NCI-H1417 (cell line): Measurements from ENCODE around the gene RNF112.

Experiments
- DNase-seq, 3 experiments: peaks; one replicate each; lab custom pipeline; 2025; lab: John Stamatoyannopoulos, UW

Gene RNF112

GRCh38 chr17:19374136-19374535, 36.9 kb upstream of the RNF112 start:
- DNase-seq = no peak

DNA sequence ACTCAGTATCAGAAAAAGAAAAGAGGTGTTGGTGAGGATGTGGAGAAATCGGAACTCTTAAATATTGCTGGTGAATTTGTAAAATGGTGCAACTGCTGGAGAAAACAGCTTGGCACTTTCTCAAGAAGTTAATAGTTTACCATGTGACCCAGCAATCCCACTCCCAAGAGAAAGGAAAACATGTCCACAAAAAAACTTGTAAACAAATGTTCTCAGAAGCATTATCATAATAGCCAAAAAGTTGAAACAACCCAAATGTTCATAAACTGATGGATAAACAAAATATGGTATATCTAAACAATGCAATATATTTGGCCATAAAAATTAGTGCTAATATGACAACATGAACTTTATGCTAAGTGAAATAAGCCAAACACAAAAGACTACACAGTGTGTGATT, 35.3 kb upstream of the RNF112 start:
- no peak for DNase-seq

- DNase-seq = peak; percentile 4 to 33 (median 4)
Observed at GRCh38 chr17:19376811-19377210, 34.2 kb upstream of the RNF112 start.

DNA sequence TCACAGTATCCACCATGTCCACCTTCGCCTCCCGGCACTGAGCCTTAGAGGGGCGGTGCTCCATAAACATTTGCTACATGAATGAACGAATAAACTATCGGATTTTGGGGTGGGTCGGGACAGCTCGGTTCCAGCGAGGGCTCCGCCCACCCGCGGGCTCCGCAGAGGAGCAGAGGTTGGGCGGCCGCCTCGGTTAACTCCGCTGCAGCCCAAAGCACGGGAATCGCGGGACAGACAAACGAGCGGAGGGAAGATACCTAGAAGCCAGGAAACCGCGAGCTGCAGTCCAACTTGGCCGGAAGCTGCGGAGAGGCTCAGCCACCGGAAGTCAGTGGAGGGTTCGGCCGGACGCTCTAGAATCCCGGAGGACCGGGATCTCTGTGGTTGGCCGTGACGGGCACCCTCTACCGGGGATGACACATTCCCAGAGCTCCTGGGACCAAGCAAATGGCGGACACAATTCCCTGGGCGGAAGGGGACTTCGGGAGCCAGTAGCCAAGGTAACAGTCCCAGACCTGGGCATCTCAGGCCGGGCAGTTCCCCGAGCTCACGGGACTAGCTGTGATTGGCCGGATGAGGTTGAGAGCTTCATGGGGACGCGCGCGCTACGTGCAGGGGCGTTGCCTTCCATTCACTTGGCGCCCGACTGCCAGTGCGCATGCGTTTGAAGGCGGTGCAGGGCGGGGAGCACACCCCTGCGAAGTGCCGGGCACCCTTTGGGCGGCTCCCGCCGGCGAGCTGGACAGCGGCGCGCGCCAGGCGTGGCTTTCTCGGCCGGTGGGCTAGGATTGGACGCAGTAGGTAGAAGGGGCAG, 33.2 kb upstream of the RNF112 start:
- DNase-seq = peak; percentile 93 to 97 (median 96)

- no peak for DNase-seq
Observed at GRCh38 chr17:19378416-19379360, 32.3 kb upstream of the RNF112 start, which contains the start of gene MAPK7. Gene MAPK7, plus strand, starts transcription at chr17:19378498. Its CDS starts 403 bp downstream, at chr17:19378901.

- DNase-seq = no peak
Observed at GRCh38 chr17:19379361-19380065, 31.5 kb upstream of the RNF112 start.

- no peak for DNase-seq
Observed at GRCh38 chr17:19380481-19381301, 30.3 kb upstream of the RNF112 start.

DNA sequence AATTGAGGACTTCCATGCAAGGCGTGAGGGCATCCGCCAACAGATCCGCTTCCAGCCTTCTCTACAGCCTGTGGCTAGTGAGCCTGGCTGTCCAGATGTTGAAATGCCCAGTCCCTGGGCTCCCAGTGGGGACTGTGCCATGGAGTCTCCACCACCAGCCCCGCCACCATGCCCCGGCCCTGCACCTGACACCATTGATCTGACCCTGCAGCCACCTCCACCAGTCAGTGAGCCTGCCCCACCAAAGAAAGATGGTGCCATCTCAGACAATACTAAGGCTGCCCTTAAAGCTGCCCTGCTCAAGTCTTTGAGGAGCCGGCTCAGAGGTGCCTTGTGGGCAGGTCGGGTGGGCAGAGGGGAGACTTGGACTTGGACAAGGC, 29.7 kb upstream of the RNF112 start:
- DNase-seq = no peak

DNA sequence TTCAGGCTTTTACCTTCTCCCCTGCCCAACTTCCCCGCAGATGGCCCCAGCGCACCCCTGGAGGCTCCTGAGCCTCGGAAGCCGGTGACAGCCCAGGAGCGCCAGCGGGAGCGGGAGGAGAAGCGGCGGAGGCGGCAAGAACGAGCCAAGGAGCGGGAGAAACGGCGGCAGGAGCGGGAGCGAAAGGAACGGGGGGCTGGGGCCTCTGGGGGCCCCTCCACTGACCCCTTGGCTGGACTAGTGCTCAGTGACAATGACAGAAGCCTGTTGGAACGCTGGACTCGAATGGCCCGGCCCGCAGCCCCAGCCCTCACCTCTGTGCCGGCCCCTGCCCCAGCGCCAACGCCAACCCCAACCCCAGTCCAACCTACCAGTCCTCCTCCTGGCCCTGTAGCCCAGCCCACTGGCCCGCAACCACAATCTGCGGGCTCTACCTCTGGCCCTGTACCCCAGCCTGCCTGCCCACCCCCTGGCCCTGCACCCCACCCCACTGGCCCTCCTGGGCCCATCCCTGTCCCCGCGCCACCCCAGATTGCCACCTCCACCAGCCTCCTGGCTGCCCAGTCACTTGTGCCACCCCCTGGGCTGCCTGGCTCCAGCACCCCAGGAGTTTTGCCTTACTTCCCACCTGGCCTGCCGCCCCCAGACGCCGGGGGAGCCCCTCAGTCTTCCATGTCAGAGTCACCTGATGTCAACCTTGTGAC, 29.1 kb upstream of the RNF112 start:
- no peak for DNase-seq

GRCh38 chr17:19382531-19383444, 28.2 kb upstream of the RNF112 start:
- no peak for DNase-seq

- no peak for DNase-seq
Observed at GRCh38 chr17:19383681-19384470, 27.2 kb upstream of the RNF112 start.

- DNase-seq = peak in 1 of 3 experiments; percentile 41
Observed at GRCh38 chr17:19384723-19385391, 26.2 kb upstream of the RNF112 start.

- no peak for DNase-seq
Observed at GRCh38 chr17:19385521-19385983, 25.5 kb upstream of the RNF112 start.

DNA sequence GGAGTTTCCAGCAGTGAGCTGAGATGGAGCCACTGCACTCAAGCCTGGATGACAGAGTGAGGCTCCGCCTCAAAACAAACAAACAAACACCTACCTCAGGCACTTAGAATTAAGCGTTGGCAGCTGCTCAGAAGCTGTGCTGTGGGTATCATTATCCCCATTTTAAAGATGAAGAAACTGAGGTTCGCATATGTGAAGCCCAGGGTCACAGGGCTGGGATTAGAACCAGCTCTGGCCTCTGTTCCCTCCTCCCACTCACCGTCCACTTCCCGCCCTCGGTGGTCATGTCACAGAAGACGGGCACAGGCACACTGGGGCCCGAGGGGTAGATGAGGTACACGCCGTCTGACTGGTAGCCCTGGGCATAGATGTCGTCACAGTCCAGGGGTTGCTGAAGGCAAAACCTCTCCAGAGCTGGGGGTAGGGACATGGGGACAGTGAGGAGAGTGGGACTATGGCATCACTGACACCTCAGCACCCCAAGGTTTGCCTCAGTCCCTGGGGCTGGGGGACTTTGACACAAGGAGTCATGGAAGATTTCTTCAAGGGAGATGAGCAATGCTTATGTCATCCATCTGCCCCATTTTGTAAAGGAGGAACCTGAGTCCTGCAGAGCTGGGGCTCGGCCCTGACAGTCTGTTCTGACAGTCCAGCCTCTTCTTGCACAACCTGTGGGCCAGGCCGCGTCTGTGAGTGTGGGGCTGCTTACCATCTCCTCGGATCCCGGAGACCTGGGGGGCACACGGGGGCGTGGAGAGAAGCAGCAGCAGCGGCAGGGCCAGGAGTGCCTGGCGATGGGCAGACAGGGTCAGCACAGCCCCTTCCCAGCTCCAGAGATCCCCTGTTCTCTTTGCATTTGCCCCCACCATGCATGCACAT, 24.7 kb upstream of the RNF112 start:
- DNase-seq = peak in 1 of 3 experiments; percentile 16

DNA sequence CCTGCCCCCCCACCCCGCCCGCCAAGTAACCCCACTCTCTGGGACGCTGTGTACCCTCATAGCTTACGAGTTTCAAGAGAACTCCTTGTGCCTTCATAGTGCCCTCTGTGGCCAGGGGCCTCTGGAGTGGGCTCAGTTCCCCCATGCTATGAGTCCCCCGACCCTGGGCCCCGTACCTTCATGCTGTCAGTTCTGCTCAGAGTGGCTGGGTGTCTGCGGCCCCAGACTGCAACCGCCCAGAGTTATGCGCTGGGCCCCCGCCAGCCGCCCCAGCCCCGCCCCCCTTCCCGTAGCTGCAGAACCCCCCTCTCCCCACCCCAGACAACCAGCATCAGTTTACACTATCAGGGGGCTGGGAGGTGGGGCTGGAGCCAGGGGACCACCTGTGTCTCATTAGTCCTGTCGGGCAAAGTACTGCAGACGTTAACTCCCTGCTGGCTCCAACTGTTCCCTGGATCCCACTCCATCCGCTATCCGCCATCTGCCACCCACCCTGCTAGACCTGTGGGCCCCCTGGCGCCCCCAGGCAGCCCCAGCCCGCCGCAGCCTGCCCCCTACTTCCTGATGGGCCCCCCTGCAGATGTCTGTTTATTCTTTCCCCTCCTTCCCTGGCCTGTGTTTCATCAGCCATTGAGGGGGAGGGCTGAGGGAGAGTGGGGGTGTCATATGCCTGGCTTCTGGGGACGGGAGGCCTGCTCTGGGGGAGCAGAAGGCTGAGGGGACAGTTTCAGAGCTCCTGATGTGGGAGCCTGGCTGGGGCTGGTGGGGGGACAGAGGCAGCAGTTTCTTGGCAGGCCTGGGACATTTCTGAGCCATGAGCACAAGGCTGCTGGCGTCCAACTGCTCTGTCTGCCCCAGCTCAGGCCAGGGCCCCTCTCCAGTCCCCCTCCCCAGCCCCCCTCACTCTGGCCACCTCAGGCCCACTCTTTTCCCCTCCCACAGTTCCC, 23.8 kb upstream of the RNF112 start, which contains the start of gene MFAP4:
TSS of gene MFAP4 (minus strand) at position 217 of the 947 bp plus-strand sequence. CDS start at position 182, 35 bp downstream.
- DNase-seq = peak in 2 of 3 experiments; percentile 34 to 73
